NCI-H2029 treated with DMSO at 0.1 percent for 48 hours (cell line): ENCODE results near the gene PCDHGA1.
"Not testable (repeated sequence)": the region's sequence is repeated elsewhere in the genome, so short reads cannot be mapped to it uniquely, and the experiment has no call there.

ENCODE experiments used
- DNase-seq: peaks from one replicate; lab custom pipeline; 2025; lab: John Stamatoyannopoulos, UW

The PCDHGA1 gene

GRCh38 chr5:141330299-141331080 lies at the start of gene PCDHGA1:
Gene PCDHGA1, plus strand, starts transcription at chr5:141330514.
- DNase-seq = no peak

DNA sequence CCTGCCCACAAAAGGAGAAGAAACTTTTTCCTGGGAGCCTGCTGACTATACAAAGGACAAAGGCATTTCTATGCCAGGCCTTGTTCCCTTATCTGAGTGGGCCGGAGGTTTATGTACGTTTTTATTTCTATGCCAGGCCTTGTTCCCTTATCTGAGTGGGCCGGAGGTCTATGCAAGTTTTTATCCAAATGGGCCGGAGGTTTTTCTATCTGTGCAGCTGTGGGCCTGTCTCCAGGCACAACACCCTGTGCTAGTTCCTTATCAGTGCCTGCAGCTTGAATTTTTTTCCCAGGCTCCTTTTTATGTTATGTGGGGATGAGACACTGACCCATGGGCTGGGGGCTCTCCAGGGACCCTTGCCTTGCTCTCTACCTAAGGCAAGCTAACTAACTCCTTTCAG lies 31.9 kb upstream of the PCDHGA1 start:
- no peak for DNase-seq

- DNase-seq = no peak
These were observed 26.6 kb upstream of the PCDHGA1 start, which contains the start of gene SLC25A2 for GRCh38 chr5:141303756-141304155. Gene SLC25A2, minus strand, starts transcription at chr5:141304049. Its CDS starts 184 bp downstream, at chr5:141303865.

GRCh38 chr5:141306630-141307029 lies 23.7 kb upstream of the PCDHGA1 start:
- DNase-seq = no peak

DNA sequence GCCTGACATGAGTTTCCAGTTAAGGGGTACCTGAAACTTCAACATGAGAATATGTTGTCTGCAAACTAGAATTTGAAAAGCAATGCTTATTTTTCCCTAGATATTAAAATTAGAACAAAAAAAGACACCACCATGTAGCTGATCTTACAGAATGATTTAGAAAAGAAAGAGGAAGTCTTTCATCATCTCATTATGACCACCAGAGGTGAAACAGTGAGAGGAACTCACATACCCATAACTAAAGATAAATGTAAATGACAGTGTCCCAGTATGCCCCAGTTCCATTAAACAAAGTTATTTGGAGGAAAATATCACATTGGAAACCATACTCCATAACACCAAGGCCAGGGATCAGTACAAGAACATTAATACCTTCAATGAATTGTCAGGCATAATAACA lies 16.6 kb upstream of the PCDHGA1 start:
- DNase-seq = no peak

DNA sequence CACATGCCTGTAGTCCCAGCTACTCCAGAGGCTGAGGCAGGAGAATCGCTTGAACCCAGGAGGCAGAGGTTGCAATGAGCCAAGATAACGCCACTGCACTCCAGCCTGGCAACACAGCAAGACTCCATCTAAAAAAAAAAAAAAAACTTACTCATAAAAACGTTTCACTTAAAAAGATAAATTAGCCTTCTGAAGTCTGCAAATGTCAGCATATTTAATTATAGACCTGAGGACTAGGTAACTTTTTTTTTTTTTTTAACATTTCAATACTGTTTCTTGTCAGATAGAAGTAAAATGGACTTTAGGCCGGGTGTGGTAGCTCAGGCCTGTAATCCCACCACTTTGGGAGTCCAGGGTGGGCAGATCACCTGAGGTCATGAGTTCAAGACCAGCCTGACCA lies 13.4 kb upstream of the PCDHGA1 start:
- DNase-seq = not testable (repeated sequence)

DNA sequence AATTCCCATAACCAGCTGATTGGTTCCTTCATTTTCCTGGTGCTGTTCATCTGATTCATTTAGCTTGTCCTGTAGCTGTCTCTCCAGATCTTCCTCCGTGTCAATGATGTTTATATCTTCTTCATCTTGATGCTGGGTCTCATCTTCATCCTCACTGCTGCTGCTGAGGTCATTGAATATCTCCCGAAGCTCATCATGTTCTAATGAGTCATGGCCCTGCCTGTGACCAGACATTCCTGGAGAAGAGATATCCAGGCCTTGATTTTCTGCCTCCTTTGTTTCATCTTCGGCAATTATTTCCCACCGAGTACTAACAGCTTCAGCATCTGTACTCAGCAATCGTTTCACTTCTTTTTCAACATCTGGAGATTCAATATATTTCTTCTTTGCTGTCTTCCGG lies 11.1 kb upstream of the PCDHGA1 start:
- DNase-seq = no peak

DNA sequence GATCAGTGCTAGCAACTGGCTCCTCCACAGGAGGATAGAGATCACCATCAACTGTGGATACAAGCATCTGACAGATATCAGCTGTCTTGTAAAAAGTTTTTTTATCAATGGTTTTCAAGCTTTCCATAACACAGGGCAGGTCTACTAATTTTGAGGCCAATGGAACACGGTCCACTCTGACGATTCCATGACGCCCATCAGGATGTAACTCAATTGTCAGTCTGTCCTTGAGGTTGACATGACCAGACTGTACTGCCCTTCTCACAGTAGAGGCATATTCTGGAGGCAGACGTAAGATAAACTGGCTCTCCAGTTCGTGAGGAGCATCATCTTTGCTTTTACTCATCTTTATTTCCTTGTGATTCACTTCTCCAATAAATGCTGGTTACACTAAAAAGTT lies 10.6 kb upstream of the PCDHGA1 start:
- no peak for DNase-seq

GRCh38 chr5:141320225-141321169 lies 9.8 kb upstream of the PCDHGA1 start, which contains the start of gene TAF7:
Gene TAF7, minus strand, starts transcription at chr5:141320784. Its CDS starts 740 bp downstream, at chr5:141320044.
- DNase-seq = peak; percentile 69

DNA sequence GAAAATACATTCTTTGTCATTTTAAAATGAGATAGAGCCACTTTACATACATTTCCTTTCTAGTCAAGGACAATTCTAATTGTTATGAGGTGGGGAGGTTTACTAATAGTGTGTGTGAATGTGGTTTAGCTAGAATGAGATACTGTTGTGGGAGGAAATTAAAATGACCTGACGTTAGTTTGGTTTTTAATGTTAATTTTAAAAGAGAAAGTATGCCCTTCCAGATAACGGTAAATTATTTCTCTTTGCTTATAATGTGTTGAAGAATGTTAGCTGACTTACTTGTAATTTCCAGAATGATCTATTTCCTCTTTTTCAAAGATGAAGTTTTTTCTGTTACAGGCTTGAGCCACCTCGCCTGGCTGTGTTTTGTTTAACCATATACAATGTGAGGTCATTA lies 8.1 kb upstream of the PCDHGA1 start:
- DNase-seq = no peak

DNA sequence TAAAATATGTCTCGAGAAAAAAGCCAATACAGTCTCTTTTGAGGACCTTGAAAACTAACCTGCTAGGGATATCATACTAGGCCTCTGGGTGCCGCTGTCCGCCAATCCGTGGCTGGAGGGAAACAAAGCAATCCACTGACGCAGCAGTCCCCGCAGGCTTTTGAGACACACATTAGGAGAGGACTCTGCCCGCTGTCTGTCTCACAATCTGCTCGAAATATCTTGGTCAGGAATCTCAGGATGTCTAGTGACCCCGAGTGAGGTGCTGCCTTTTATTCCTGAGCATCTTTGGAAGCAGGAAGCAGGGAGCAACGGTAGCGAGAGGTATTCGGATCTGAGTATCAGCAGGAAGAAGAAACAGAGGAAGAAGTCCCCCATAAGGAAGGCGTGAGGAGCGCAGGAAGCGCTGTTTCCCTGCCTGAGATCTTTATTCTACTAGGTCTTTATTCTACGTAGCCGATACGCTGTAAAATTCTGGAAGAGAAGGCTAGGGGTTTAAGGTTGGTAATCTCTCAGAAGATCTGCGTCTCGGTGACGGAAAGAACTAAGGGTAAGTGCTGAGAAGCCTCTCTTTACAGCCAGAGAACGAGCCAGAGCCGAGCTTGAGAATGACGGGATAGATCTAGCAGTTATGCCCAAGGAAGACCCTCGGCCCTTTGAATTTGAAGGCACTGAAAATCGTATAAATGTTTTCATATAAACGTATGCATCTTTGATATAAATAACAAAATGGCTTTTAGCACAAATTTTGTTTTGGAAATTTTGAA lies 4.0 kb upstream of the PCDHGA1 start:
- DNase-seq = no peak

DNA sequence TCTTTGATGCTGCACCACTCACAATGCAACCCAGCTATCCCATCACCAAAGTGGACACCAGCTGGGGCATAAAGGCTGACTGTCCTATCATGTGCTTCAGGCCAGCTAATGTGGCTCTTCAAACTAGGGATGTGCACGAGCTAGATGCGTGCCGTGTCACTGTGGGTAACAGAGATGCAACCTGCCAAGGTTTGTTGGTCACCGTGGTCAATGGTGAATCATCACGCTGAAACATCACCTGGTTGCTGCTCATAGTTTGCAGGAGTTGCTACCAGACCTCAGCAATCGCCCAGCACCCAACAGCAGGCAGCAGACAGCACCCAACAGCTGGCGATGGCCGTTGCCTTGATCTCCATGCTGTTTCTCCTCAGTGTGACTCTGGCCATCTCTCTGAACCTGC lies 2.1 kb upstream of the PCDHGA1 start:
- no peak for DNase-seq

GRCh38 chr5:141332571-141332970 lies 2.3 kb downstream of the PCDHGA1 start:
- not testable (repeated sequence) for DNase-seq

- no peak for DNase-seq
These were observed 8.4 kb downstream of the PCDHGA1 start, which contains the start of gene PCDHGA2 for GRCh38 chr5:141338538-141339306. Gene PCDHGA2, plus strand, starts transcription at chr5:141338760.

- DNase-seq = not testable (repeated sequence)
These were observed 10.6 kb downstream of the PCDHGA1 start for GRCh38 chr5:141340781-141341354.

- DNase-seq = no peak
These were observed 12.5 kb downstream of the PCDHGA1 start for GRCh38 chr5:141342773-141343172.

- no peak for DNase-seq
These were observed 13.1 kb downstream of the PCDHGA1 start, which contains the start of gene PCDHGA3 for GRCh38 chr5:141343242-141343952. Gene PCDHGA3, plus strand, starts transcription at chr5:141343829. Its CDS starts 205 bp downstream, at chr5:141344034.

- DNase-seq = no peak
These were observed 13.7 kb downstream of the PCDHGA1 start for GRCh38 chr5:141343953-141344463.

DNA sequence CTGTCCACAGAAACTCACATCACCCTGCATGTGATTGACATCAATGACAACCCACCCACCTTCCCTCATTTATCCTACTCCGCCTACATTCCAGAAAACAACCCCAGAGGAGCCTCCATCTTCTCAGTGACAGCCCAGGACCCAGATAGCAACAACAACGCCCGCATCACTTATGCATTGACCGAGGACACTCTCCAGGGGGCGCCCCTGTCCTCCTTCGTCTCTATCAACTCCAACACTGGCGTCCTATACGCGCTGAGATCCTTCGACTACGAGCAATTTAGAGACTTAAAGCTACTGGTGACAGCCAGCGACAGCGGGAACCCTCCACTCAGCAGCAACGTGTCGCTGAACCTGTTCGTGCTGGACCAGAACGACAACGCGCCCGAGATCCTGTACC lies 15.0 kb downstream of the PCDHGA1 start:
- no peak for DNase-seq

GRCh38 chr5:141346017-141346416 lies 15.7 kb downstream of the PCDHGA1 start:
- DNase-seq = not testable (repeated sequence)
